ENCODE results near the gene PTGES. TPM values are rescaled to one million over a fixed set of nuclear protein-coding genes. Genes with fewer than 3 reads are reported as not detected.

PTGES gene
- total and polyA plus RNA-seq, 9 of the 15 experiments (the other 6 are each of a cell fraction or from before 2014, with no cell fraction given), result 0.13 TPM; not detected in 8

DNA sequence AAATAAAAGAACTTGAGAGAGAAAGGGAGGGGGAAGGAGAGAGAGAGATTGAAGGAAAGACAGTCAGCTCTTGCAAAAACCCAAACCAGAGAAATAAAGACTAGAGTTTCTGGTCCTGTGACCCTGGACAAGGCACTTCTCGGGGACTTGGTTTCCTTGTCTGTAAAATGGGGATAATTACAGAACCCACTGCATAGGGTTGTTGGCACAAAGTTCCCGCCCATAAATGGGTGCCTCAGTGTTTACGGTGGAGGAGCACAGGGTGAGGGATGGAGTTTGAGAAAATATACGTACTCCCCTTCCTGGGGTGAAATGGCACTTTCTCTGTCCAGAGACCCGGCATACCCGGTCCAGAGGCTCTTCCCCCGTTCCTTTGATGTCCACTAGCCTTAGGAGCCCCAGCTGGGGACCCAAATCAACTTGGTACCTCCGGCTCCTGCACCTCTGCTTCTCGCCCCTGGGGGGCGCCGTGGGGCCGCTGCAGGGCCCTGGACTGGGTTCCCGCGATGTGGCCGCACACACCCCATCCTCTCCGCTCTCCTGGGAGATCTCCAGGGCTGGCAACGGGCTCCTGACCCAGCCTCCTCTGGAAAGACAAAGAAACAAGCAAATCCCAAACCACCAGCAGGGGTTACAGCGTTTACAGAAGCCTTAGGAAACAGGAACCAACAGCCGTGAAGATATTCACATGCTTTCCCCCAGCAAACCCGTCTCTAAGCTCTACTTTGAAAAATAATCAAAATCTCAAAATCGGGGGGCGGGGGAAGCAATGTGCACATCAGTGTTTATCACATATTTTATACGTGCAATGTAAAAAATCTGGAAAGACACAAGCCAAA, 26.3 kb downstream of the PTGES start (continued):
- TF ChIP-seq, protein P1, sequence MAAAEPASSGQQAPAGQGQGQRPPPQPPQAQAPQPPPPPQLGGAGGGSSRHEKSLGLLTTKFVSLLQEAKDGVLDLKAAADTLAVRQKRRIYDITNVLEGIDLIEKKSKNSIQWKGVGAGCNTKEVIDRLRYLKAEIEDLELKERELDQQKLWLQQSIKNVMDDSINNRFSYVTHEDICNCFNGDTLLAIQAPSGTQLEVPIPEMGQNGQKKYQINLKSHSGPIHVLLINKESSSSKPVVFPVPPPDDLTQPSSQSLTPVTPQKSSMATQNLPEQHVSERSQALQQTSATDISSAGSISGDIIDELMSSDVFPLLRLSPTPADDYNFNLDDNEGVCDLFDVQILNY (CRISPR knock-in tag; IDR thresholded peaks at IDR 0.05), result no peak
- TF ChIP-seq, protein P2, sequence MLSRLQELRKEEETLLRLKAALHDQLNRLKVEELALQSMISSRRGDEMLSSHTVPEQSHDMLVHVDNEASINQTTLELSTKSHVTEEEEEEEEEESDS (CRISPR knock-in tag; IDR thresholded peaks at IDR 0.05), result no peak
- TF ChIP-seq SAFB (IDR thresholded peaks at IDR 0.05; ENCODE audit: borderline replicate concordance, low read depth, low read length) (no peak), ZNF140 (CRISPR knock-in tag; IDR thresholded peaks at IDR 0.05) (no peak), PRMT5 (CRISPR knock-in tag; IDR thresholded peaks at IDR 0.05) (no peak), KDM5B (IDR thresholded peaks at IDR 0.05; ENCODE audit: insufficient replicate concordance, low read depth, low read length) (no peak), EGR1 (conservative IDR thresholded peaks at IDR 0.05) (no peak), ZNF224 (CRISPR knock-in tag; IDR thresholded peaks at IDR 0.05) (no peak), RBM39 (optimal IDR thresholded peaks at IDR 0.05; ENCODE audit: low read depth, low read length) (no peak), ZKSCAN1 (IDR thresholded peaks at IDR 0.05; ENCODE audit: low read depth, low read length) (0 out of 2 replicates have a peak, but pooled peaks have one; percentile 32), CTBP1 (IDR thresholded peaks at IDR 0.05; ENCODE audit: borderline replicate concordance) (peak; percentile 71; the same call in 1 of the 2 replicates), ATF1 (CRISPR knock-in tag; IDR thresholded peaks at IDR 0.05) (no peak), ATF1 (tag; IDR thresholded peaks at IDR 0.05) (no peak), ZZZ3 (IDR thresholded peaks at IDR 0.05) (no peak), HMGN3 (IDR thresholded peaks at IDR 0.05; ENCODE audit: borderline replicate concordance, extremely low read depth, insufficient read length, low read depth, low read length) (peak; percentile 65), ZNF589 (CRISPR knock-in tag; IDR thresholded peaks at IDR 0.05; ENCODE audit: low read depth) (no peak), SREBF1 (IDR thresholded peaks at IDR 0.05; ENCODE audit: borderline replicate concordance, low read depth, low read length) (no peak), ERF (CRISPR knock-in tag; IDR thresholded peaks at IDR 0.05) (peak; percentile 61; the same call in 1 of the 2 replicates), SIN3A (IDR thresholded peaks at IDR 0.05; ENCODE audit: borderline replicate concordance in 2 of 2, control insufficient read depth in 1 of 2, low read depth in 2 of 2, low read length in 2 of 2) (no peak), ZNF445 (CRISPR knock-in tag; IDR thresholded peaks at IDR 0.05; ENCODE audit: low read depth) (no peak), NR2F6 (CRISPR knock-in tag; IDR thresholded peaks at IDR 0.05) (no peak), NONO (IDR thresholded peaks at IDR 0.05; ENCODE audit: low read depth in 2 of 2, low read length in 1 of 2) (no peak), CAMTA2 (CRISPR knock-in tag; conservative IDR thresholded peaks at IDR 0.05) (no peak), ZC3H4 (CRISPR knock-in tag; IDR thresholded peaks at IDR 0.05; ENCODE audit: borderline replicate concordance) (no peak), CEBPB (tag; IDR thresholded peaks at IDR 0.05) (no peak)
- TF ChIP-seq, protein P3, sequence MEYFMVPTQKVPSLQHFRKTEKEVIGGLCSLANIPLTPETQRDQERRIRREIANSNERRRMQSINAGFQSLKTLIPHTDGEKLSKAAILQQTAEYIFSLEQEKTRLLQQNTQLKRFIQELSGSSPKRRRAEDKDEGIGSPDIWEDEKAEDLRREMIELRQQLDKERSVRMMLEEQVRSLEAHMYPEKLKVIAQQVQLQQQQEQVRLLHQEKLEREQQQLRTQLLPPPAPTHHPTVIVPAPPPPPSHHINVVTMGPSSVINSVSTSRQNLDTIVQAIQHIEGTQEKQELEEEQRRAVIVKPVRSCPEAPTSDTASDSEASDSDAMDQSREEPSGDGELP (CRISPR knock-in tag; IDR thresholded peaks at IDR 0.05; ENCODE audit: borderline replicate concordance), result peak; percentile 86
- TF ChIP-seq, protein P4, sequence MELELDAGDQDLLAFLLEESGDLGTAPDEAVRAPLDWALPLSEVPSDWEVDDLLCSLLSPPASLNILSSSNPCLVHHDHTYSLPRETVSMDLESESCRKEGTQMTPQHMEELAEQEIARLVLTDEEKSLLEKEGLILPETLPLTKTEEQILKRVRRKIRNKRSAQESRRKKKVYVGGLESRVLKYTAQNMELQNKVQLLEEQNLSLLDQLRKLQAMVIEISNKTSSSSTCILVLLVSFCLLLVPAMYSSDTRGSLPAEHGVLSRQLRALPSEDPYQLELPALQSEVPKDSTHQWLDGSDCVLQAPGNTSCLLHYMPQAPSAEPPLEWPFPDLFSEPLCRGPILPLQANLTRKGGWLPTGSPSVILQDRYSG (tag; conservative IDR thresholded peaks at IDR 0.05; ENCODE audit: low read depth), result no peak
